HG02970 (cell line): ENCODE data around the gene HNRNPLL.
"Not testable (repeated sequence)": the region's sequence is repeated elsewhere in the genome, so short reads cannot be mapped to it uniquely, and the experiment has no call there.

Source experiments
- ATAC-seq: cut with Tn5 transposase; IDR thresholded peaks from one replicate; pipeline ENCODE4 v1.9.1; 2021; ENCODE audit warnings: mild to moderate bottlenecking, moderate library complexity, moderate number of reproducible peaks; ENCODE audit not compliant: unreplicated experiment, low FRiP score

The HNRNPLL gene

DNA sequence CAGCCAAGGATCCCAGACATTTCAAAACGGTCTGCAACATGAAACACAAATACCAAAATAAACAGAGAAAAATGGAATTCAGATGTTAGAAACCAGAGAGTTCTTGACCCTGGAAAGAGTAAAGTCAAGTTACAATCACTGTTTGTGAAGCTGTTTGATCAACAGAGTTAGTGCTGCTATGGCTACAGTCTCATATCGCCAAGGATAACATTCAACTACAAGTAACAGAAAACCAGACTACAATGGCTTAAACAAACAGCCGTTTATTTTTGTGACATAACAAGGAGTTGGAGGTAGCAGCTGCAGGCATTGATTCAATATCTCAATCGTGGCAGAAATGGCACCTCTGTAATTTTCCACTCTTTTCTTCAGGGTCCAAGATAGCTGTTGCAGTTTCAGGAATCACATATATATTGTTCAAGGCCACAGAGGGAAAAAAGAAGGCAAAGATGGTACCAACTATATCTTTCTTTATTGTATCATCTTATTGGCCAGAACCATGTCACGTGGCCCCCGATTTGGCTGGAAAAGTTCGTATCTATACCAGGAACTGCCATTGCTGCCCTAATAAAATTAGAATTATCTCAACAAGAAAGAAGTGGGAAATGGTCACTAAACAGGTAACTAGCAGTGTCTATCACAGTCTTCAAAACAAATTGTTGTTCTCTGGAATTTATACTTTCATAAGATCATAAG is 17.7 kb upstream of the HNRNPLL start:
- no peak for ATAC-seq

GRCh38 chr2:38619458-38620164 is 16.9 kb upstream of the HNRNPLL start:
- no peak for ATAC-seq

GRCh38 chr2:38617301-38617700 is 14.6 kb upstream of the HNRNPLL start:
- ATAC-seq = no peak

GRCh38 chr2:38615237-38615636 is 12.5 kb upstream of the HNRNPLL start:
- no peak for ATAC-seq

DNA sequence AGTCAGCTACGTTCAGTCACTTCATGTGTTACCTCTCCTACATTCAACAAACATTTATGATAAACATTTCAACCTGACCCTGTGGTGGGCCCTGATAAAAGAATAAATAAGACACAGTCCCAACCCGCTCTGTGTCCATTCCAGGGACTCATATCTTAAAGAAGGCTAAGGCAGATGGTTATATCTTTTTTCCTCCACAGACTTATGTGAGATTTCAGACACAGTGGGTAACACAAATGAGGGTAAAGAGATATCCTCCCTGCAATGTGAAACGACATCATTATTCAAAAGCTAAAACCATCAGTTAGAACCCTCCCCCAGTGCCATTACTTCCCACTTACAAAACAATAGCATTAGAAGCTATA is 11.1 kb upstream of the HNRNPLL start:
- ATAC-seq = no peak

GRCh38 chr2:38613126-38613848 is 10.6 kb upstream of the HNRNPLL start:
- no peak for ATAC-seq

DNA sequence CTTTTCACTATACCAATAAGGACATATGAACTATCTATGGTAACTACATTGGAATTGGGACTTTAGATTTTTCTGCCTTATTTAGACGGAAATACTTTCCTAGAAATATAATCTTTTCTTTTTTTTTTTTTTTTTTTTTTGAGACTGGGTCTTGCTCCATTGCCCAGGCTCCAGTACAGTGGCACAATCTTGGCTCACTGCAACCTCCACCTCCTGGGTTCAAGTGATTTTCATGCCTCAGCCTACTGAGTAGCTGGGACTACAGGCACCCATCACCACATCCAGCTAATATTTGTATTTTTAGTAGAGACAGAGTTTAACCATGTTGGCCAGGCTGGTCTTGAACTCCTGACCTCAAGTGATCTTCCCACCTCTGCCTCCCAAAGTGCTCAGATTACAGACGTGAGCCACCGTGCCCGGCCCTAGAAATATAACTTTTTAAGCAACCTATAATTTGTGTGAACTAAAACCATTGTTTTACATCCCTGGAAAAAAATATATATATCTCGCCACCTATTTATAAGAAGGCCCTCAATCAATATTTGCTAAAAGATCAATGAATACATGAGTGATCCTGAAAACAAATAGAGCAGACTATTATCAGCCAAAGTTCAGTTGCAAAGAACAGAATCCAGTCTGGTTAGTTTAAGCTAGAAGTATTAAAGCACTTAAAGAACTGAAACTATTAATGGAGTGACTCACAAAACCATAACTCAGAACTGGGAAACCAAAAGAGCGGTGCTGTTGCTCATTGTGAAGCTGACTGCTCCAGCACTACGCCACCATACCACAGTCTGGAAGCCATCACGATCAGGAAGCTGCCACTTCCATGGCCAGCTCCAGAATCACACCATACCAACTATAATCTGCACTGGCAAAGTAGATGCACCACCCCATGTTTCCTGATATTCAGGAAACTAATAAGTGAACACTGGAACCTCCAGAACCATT is 8.4 kb upstream of the HNRNPLL start:
- ATAC-seq = no peak

DNA sequence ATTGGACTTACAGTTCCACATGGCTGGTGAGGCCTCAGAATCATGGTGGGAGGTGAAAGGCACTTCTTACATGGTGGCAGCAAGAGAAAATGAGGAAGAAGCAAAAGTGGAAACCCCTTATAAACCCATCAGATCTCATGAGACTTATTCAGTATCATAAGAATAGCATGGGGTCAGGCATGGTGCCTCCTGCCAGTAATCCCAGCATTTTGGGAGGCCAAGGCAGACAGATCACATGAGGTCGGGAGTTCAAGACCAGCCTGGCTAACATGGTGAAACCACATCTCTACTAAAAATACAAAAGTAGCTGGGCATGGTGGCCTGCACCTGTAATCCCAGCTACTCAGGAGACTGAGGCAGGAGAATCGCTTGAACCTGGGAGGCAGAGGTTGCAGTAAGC is 6.5 kb upstream of the HNRNPLL start:
- not testable (repeated sequence) for ATAC-seq

GRCh38 chr2:38608755-38609154 is 6.0 kb upstream of the HNRNPLL start:
- no peak for ATAC-seq

DNA sequence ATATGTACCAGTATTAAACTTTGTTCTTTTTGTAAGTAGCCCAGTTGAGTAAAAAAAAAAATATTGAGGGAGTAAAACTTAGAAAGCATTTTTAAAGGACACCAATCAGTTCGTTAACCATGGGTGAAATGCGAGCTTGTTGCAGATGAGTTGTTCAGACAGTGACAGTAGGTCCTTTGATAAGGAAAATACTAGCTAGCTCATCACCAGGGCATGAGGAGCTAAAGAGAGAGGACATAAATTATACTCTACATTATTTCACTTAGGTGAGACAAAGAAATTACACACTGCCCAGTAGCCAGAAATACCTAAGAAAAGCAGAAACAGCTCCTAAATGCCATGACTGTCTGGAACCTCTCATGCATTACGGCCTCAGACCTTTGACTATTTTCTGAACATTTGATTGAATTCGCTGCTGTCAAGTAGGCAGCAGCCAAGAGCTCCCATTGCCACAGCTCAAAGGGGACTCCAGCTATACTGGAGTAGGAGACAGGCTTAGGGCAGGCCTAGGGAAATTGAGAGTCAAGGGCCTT is 2.6 kb upstream of the HNRNPLL start:
- ATAC-seq = no peak

- no peak for ATAC-seq
Observed at GRCh38 chr2:38603402-38604290, 918 bp upstream of the HNRNPLL start.

- peak; percentile 5 for ATAC-seq
Observed at GRCh38 chr2:38602136-38602731, 494 bp downstream of the HNRNPLL start.

- no peak for ATAC-seq
Observed at GRCh38 chr2:38601463-38602135, 1.1 kb downstream of the HNRNPLL start.

GRCh38 chr2:38600921-38601455 is 1.7 kb downstream of the HNRNPLL start:
- ATAC-seq = no peak

GRCh38 chr2:38600242-38600891 is 2.4 kb downstream of the HNRNPLL start:
- no peak for ATAC-seq

GRCh38 chr2:38599706-38600105 is 3.0 kb downstream of the HNRNPLL start:
- ATAC-seq = no peak

DNA sequence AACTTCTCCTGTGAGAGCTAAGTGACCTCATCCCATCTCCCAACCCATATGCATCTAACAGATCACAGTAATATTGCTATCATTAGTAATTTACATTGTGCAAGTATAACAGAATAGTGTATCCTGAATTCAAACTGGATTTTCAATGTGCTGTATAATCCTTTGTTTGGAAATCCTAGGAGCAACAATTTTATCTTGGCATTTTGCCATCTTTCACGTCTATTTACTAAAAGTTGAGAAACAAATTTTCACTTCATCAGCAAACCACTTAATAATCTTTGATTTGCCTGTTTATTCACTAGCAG is 3.8 kb downstream of the HNRNPLL start:
- ATAC-seq = no peak
